Smooth muscle cell of trachea (primary cell): ENCODE results near the gene DNAAF9. TPM values are rescaled to one million over a fixed set of nuclear protein-coding genes. Genes with fewer than 3 reads are reported as not detected.

Source experiments
- total RNA-seq: library from RNA; depleted of rRNA; stranded (reverse); fragments of >200 nt; gene quantifications from 2 replicates; pipeline ENCODE4 v1.2.1, GENCODE V29; 2014

Gene DNAAF9
- 18.3 and 20.3 TPM in 2 replicates for total RNA-seq

DNA sequence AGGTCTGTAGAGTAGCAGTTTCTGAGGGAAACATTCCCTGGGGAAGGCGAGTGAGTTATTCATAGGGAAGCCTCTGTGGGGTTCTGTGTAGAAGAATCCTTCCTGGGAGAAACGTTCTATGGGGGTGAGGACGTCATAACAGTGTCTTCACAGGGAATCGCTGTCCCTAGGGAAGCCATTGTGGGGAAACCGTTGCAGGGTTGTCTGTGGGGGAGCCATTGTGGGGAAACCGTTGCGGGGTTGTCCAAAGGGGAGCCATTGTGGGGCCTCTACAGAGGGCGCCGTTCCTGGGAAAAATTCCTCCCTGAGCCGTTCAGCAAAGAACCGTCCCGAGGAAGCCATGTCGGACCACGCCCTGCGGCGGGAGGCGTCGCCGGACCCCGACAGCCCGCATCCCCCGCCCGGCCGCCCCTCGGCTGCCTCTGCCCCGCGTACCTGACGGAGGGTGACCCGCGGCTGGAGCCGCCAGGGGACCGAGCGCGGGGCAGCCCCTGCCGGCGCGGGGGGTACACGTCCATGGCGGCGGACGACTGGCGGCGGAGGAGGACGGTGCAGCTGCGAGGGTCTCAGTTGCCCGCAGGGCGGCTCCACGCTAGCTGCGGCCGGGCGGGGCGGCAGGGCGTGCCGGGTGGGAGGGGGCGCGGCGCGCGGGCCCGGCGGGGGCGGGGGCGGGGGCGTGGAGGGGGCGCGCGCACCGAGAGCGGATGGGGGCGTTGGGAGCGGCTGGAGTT is at the start of gene DNAAF9:
Gene DNAAF9 (minus strand): TSS at position 630 of the 731 bp plus-strand sequence. CDS start 112 bp downstream, at position 518.

Other genes starting within 250 kb of the DNAAF9 start
- gene FASTKD5, start 247.8 kb downstream of the DNAAF9 start, total RNA-seq, result 11.4 and 11.5 TPM in 2 replicates
- 3.9 and 4.5 TPM in 2 replicates for gene UBOX5, start 247.8 kb downstream of the DNAAF9 start, total RNA-seq
- 4.5 and 10.4 TPM in 2 replicates for gene LZTS3, start 234.1 kb downstream of the DNAAF9 start, total RNA-seq
- 23.0 and 33.4 TPM in 2 replicates for gene DDRGK1, start 203.0 kb downstream of the DNAAF9 start, total RNA-seq
- 34.7 and 38.1 TPM in 2 replicates for gene ITPA, start 198.2 kb downstream of the DNAAF9 start, total RNA-seq
- gene SLC4A11, start 168.5 kb downstream of the DNAAF9 start, total RNA-seq, result 0.44 and 1.8 TPM in 2 replicates
- gene ATRN, start 63.3 kb upstream of the DNAAF9 start, total RNA-seq, result 46.3 and 47.1 TPM in 2 replicates